Hepatocyte (in vitro differentiated cells): ENCODE data around the gene NRIP3.

Experiments used
- EZH2 ChIP-seq: fragments of 200-600 bp; sonication (generic); IDR thresholded peaks from 2 replicates; pipeline ENCODE4 v1.6.1; 2016; ENCODE audit warnings: antibody characterized with exemption, mild to moderate bottlenecking, borderline replicate concordance
- EZH2phosphoT487 ChIP-seq: fragments of 200-600 bp; sonication (generic); IDR thresholded peaks from one replicate; pipeline ENCODE4 v1.6.1; 2018; ENCODE audit warnings: antibody characterized with exemption, mild to moderate bottlenecking, low read depth, moderate library complexity; ENCODE audit not compliant: unreplicated experiment, severe bottlenecking
- TF ChIP-seq, protein P1 (sequence below): fragments of 200-600 bp; sonication (generic); IDR thresholded peaks from 2 replicates; pipeline ENCODE4 v1.5.1; 2016; ENCODE audit warnings: antibody characterized with exemption, mild to moderate bottlenecking; ENCODE audit not compliant: poor library complexity

DNA sequence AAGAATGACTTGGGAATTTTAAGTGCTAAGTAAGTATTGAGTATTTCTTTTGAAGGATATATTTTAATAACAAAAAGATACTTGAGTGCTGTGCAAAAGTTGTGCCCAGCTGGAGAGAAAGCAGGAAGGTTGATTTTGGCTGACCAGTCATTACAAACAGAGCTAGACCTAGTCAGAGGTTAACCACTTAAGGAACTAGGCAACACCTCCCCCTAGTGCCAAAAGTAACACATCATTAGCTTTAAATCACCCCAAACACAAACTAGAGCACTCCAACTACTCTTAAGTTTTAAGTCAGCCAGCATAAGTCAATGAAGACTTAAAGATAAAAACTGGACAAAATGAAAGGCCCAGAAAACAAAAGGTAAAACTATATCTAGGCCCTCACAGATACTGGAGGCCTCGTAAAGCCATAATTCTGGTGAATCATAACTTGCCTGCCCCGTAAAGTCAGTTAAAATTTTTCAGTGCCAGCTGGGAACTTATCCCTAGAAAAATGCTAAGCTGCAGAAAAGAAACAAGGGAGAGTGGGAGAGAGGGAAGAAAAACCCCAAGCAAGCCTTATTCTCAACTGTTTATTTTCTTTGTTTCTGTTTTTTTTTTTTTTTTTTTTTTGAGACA lies 44.1 kb downstream of the NRIP3 start:
- TF ChIP-seq, protein P1, sequence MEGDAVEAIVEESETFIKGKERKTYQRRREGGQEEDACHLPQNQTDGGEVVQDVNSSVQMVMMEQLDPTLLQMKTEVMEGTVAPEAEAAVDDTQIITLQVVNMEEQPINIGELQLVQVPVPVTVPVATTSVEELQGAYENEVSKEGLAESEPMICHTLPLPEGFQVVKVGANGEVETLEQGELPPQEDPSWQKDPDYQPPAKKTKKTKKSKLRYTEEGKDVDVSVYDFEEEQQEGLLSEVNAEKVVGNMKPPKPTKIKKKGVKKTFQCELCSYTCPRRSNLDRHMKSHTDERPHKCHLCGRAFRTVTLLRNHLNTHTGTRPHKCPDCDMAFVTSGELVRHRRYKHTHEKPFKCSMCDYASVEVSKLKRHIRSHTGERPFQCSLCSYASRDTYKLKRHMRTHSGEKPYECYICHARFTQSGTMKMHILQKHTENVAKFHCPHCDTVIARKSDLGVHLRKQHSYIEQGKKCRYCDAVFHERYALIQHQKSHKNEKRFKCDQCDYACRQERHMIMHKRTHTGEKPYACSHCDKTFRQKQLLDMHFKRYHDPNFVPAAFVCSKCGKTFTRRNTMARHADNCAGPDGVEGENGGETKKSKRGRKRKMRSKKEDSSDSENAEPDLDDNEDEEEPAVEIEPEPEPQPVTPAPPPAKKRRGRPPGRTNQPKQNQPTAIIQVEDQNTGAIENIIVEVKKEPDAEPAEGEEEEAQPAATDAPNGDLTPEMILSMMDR, result peak; percentile 60
- TF ChIP-seq EZH2phosphoT487 (no peak), EZH2 (no peak)
